Myocyte (in vitro differentiated cells): ENCODE results near the gene ZNF197. TPM values are rescaled to one million over a fixed set of nuclear protein-coding genes. Genes with fewer than 3 reads are reported as not detected.
"Not testable (repeated sequence)": the region's sequence is repeated elsewhere in the genome, so short reads cannot be mapped to it uniquely, and the experiment has no call there.

Source experiments
- DNase-seq: peaks from one replicate; pipeline ENCODE4 v3.0.0-alpha.2; 2012; ENCODE audit warnings: low read depth
- total RNA-seq: library from RNA; depleted of rRNA; stranded (reverse); fragments of >200 nt; gene quantifications from 2 replicates; pipeline ENCODE4 v1.2.3, GENCODE V29; 2014

ZNF197 gene
- total RNA-seq, 1 donor from 2014 or later, result 25.0 TPM

- no peak for DNase-seq
Observed at GRCh38 chr3:44661189-44661588, 36.4 kb downstream of the ZNF197 start.

GRCh38 chr3:44665173-44665572 lies 40.3 kb downstream of the ZNF197 start:
- no peak for DNase-seq

GRCh38 chr3:44666346-44666745 lies 41.5 kb downstream of the ZNF197 start:
- DNase-seq, result no peak

GRCh38 chr3:44669760-44670159 lies 44.9 kb downstream of the ZNF197 start:
- DNase-seq, result no peak

GRCh38 chr3:44673466-44673865 lies 48.6 kb downstream of the ZNF197 start:
- DNase-seq, result not testable (repeated sequence)

GRCh38 chr3:44674211-44674610 lies 49.4 kb downstream of the ZNF197 start:
- peak; percentile 64 for DNase-seq

- DNase-seq, result peak; percentile 75
Observed at GRCh38 chr3:44678480-44679116, 53.8 kb downstream of the ZNF197 start.

GRCh38 chr3:44680921-44681455 lies 56.2 kb downstream of the ZNF197 start:
- peak; percentile 96 for DNase-seq

- DNase-seq, result peak; percentile 96
Observed at GRCh38 chr3:44682182-44682896, 57.5 kb downstream of the ZNF197 start.

GRCh38 chr3:44685128-44685800 lies 60.4 kb downstream of the ZNF197 start:
- DNase-seq, result no peak

- DNase-seq, result no peak
Observed at GRCh38 chr3:44687898-44688297, 63.1 kb downstream of the ZNF197 start.

Other genes with a start within 250 kb of the ZNF197 start
- 8.6 and 10.4 TPM in 2 replicates for gene ZNF445, start 147.4 kb upstream of the ZNF197 start, total RNA-seq
- gene ZKSCAN7, start 69.8 kb upstream of the ZNF197 start, total RNA-seq, result 8.8 and 8.9 TPM in 2 replicates
- 1.8 and 2.1 TPM in 2 replicates for gene ZNF660, start 40.1 kb upstream of the ZNF197 start, total RNA-seq
- gene ZNF35, start 23.7 kb downstream of the ZNF197 start, total RNA-seq, result 15.3 and 18.7 TPM in 2 replicates
- 2.0 and 2.6 TPM in 2 replicates for gene ZNF502, start 87.6 kb downstream of the ZNF197 start, total RNA-seq
- gene ZNF501, start 104.6 kb downstream of the ZNF197 start, total RNA-seq, result 0.42 and 1.1 TPM in 2 replicates
- 24.9 and 36.5 TPM in 2 replicates for gene KIAA1143, start 136.6 kb downstream of the ZNF197 start, total RNA-seq
- gene KIF15, start 136.8 kb downstream of the ZNF197 start, total RNA-seq, result 0.47 and 1.2 TPM in 2 replicates
- gene TMEM42, start 236.9 kb downstream of the ZNF197 start, total RNA-seq, result 12.0 and 16.3 TPM in 2 replicates
- not detected in 2 replicates for gene TGM4, start 249.6 kb downstream of the ZNF197 start, total RNA-seq